ENCODE data around the gene PRKG1. TPM values are rescaled to one million over a fixed set of nuclear protein-coding genes. Genes with fewer than 3 reads are reported as not detected.

Gene PRKG1
- total and polyA plus RNA-seq, 2 experiments from 2014 or later, result 18.2 to 21.1 TPM

- H2AFZ ChIP-seq, result no peak overlapping the region
- no peak for ATAC-seq
- H3K79me2 ChIP-seq (replicated peaks; ENCODE audit: insufficient read depth), result no peaks in the 10 kb centered on the region
- H3K4me3 ChIP-seq, result no peak overlapping the region
- Mint-ChIP-seq H3K36me3 (ENCODE audit: low read depth) (no peaks in the 10 kb centered on the region), H3K9me3 (no peaks in the 10 kb centered on the region), H3K27ac (no peak overlapping the region), H3K27me3 (ENCODE audit: insufficient read depth, low read depth, poor library complexity) (no peaks in the 10 kb centered on the region), H3K4me1 (peaks cover 11% of the 10 kb centered on the region), H3K4me3 (no peak overlapping the region)
- H3K27ac ChIP-seq (ENCODE audit: low read depth), result no peak overlapping the region
- no peak overlapping the region for H3K4me2 ChIP-seq
- no peaks in the 10 kb centered on the region for H3K9me2 ChIP-seq (ENCODE audit: insufficient read depth)
- no peaks in the 10 kb centered on the region for H3F3A ChIP-seq (replicated peaks; ENCODE audit: low read depth)
- TF ChIP-seq ZNF114 (CRISPR knock-in tag; IDR thresholded peaks at IDR 0.05) (no peak), ETS1 (IDR thresholded peaks at IDR 0.05) (no peak)
- no peaks in the 10 kb centered on the region for H4K20me1 ChIP-seq (replicated peaks; ENCODE audit: insufficient read depth)
- H3K27me3 ChIP-seq (ENCODE audit: insufficient read depth), result no peaks in the 10 kb centered on the region
- H3K4me1 ChIP-seq (ENCODE audit: insufficient read depth), result peaks cover 2% of the 10 kb centered on the region; the same call in 1 of the 2 replicates
- DNase-seq (ENCODE audit: low spot score), result no peak
- H3K36me3 ChIP-seq (ENCODE audit: insufficient read depth), result no peaks in the 10 kb centered on the region
Observed at GRCh38 chr10:51106311-51106945, 32.1 kb downstream of the PRKG1 start.

DNA sequence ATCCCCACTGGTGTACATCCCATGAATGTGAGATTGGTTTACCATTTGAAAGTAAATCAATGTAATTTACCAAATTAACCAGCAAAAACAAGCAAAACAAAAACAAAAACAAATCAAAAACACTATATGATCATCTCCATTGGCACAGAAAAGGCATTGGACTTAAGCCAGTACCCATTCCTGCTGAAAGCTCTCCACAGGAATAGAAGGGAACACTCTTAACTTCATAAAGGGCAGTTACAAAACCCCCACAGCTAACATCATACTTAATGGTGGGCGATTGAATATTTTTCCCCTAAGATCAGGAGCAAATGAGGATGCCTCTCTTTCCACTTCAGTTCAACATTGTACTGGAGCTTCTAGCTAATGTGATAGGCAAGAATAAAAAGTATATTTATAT, 34.1 kb downstream of the PRKG1 start:
- H3K4me1 Mint-ChIP-seq, result peaks cover 13% of the 10 kb centered on the region
- no peaks in the 10 kb centered on the region for H3K36me3 Mint-ChIP-seq (ENCODE audit: low read depth)
- Histone ChIP-seq H3K9me2 (ENCODE audit: insufficient read depth) (no peaks in the 10 kb centered on the region), H3K4me1 (ENCODE audit: insufficient read depth) (peaks cover 8% of the 10 kb centered on the region; the same call in 1 of the 2 replicates), H3K27ac (ENCODE audit: low read depth) (no peak overlapping the region), H3K79me2 (replicated peaks; ENCODE audit: insufficient read depth) (no peaks in the 10 kb centered on the region), H3K4me2 (no peak overlapping the region), H3K4me3 (no peak overlapping the region), H3K36me3 (ENCODE audit: insufficient read depth) (no peaks in the 10 kb centered on the region), H4K20me1 (replicated peaks; ENCODE audit: insufficient read depth) (no peaks in the 10 kb centered on the region), H3K27me3 (ENCODE audit: insufficient read depth) (no peaks in the 10 kb centered on the region), H3F3A (replicated peaks; ENCODE audit: low read depth) (no peaks in the 10 kb centered on the region), H2AFZ (no peak overlapping the region)
- H3K4me3 Mint-ChIP-seq, result no peak overlapping the region
- H3K27me3 Mint-ChIP-seq (ENCODE audit: insufficient read depth, low read depth, poor library complexity), result no peaks in the 10 kb centered on the region
- DNase-seq (ENCODE audit: low spot score) (no peak), ATAC-seq (no peak)
- H3K9me3 Mint-ChIP-seq, result no peaks in the 10 kb centered on the region
- H3K27ac Mint-ChIP-seq, result no peak overlapping the region
- TF ChIP-seq, protein P1, sequence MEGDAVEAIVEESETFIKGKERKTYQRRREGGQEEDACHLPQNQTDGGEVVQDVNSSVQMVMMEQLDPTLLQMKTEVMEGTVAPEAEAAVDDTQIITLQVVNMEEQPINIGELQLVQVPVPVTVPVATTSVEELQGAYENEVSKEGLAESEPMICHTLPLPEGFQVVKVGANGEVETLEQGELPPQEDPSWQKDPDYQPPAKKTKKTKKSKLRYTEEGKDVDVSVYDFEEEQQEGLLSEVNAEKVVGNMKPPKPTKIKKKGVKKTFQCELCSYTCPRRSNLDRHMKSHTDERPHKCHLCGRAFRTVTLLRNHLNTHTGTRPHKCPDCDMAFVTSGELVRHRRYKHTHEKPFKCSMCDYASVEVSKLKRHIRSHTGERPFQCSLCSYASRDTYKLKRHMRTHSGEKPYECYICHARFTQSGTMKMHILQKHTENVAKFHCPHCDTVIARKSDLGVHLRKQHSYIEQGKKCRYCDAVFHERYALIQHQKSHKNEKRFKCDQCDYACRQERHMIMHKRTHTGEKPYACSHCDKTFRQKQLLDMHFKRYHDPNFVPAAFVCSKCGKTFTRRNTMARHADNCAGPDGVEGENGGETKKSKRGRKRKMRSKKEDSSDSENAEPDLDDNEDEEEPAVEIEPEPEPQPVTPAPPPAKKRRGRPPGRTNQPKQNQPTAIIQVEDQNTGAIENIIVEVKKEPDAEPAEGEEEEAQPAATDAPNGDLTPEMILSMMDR (conservative IDR thresholded peaks at IDR 0.05; ENCODE audit: low read depth in 2 of 2), result no peak
- TF ChIP-seq STAT1 (IDR thresholded peaks at IDR 0.05; ENCODE audit: unreplicated experiment) (no peak), POLR2AphosphoS5 (IDR thresholded peaks at IDR 0.05; ENCODE audit: low read depth) (no peak), NANOG (IDR thresholded peaks at IDR 0.05; ENCODE audit: borderline replicate concordance) (no peak), EZH2phosphoT487 (IDR thresholded peaks at IDR 0.05; ENCODE audit: unreplicated experiment) (no peak), ZNF114 (CRISPR knock-in tag; IDR thresholded peaks at IDR 0.05) (no peak), ZNF331 (CRISPR knock-in tag; IDR thresholded peaks at IDR 0.05; ENCODE audit: low read depth) (no peak)

Data from GM23338 (cell line).